Tibial nerve (tissue), 4 donors: Measurements from ENCODE around the gene KRTAP12-2. TPM values are rescaled to one million over a fixed set of nuclear protein-coding genes. Genes with fewer than 3 reads are reported as not detected.
"Not testable (repeated sequence)": the region's sequence is repeated elsewhere in the genome, so short reads cannot be mapped to it uniquely, and the experiment has no call there.

Source experiments
- DNase-seq, 2 donors: peaks; one replicate each; pipeline ENCODE4 v3.0.0-alpha.2; 2019; ENCODE audit warnings: low spot score in 2 of 2
- H3K27ac ChIP-seq, 4 donors: fragments of 200-600 bp; sonication (generic) in 3 of 4; one replicate each; pipeline ENCODE4 v1.5.1; 2017 to 2019; ENCODE audit warnings: mild to moderate bottlenecking in 1 of 4
- H3K27me3 ChIP-seq, 2 donors: fragments of 200-600 bp; sonication (generic) in 1 of 2; one replicate each; pipeline versions ENCODE4 v1.5.1 to v1.6.0; 2017 to 2019
- H3K36me3 ChIP-seq, 3 donors: fragments of 200-600 bp; sonication (generic); one replicate each; pipeline ENCODE4 v1.5.1; 2018 to 2019
- H3K4me1 ChIP-seq, 4 donors: fragments of 200-600 bp; sonication (generic) in 3 of 4; one replicate each; pipeline ENCODE4 v1.5.1; 2017 to 2019
- H3K4me3 ChIP-seq, 4 donors: fragments of 200-600 bp; sonication (generic) in 3 of 4; one replicate each; pipeline ENCODE4 v1.5.1; 2017 to 2019; ENCODE audit warnings: mild to moderate bottlenecking in 1 of 4, moderate library complexity in 1 of 4
- H3K9me3 ChIP-seq, 4 donors: fragments of 200-600 bp; sonication (generic) in 3 of 4; one replicate each; pipeline ENCODE4 v1.5.1; 2017 to 2019
- EP300 ChIP-seq, 2 donors: sonication (generic); formaldehyde crosslinking; IDR thresholded peaks; one replicate each; pipeline ENCODE4 v1.6.1; 2017; ENCODE audit warnings: antibody characterized with exemption in 2 of 2, mild to moderate bottlenecking in 1 of 2
- POLR2A ChIP-seq, 2 donors: fragments of 450-650 bp; IDR thresholded peaks; one replicate each; pipeline ENCODE4 v1.6.1; 2017; ENCODE audit warnings: antibody characterized with exemption in 2 of 2, mild to moderate bottlenecking in 2 of 2, moderate library complexity in 2 of 2
- WGBS, 2 donors: methylation state at CpG; one replicate each; pipeline ENCODE4 v1.1.5; 2018; 5-methylcytosine and 5-hydroxymethylcytosine counted together
- total RNA-seq, 4 donors: library from RNA; depleted of rRNA; stranded (reverse); fragments of >200 nt; gene quantifications; one replicate each; pipeline ENCODE4 v1.1.0, GENCODE V29; 2016
- TF ChIP-seq, protein P1 (sequence below), 5 experiments: fragments of 200-600 bp in 3 of 5; fragments of 450-650 bp in 2 of 5; sonication (generic) in 3 of 5; IDR thresholded peaks; one replicate each; pipeline ENCODE4 v1.5.1; 2016 to 2019; ENCODE audit warnings: antibody characterized with exemption in 5 of 5, mild to moderate bottlenecking in 3 of 5, moderate library complexity in 2 of 5

The KRTAP12-2 gene
- total RNA-seq, 4 donors from 2014 or later = not detected

DNA sequence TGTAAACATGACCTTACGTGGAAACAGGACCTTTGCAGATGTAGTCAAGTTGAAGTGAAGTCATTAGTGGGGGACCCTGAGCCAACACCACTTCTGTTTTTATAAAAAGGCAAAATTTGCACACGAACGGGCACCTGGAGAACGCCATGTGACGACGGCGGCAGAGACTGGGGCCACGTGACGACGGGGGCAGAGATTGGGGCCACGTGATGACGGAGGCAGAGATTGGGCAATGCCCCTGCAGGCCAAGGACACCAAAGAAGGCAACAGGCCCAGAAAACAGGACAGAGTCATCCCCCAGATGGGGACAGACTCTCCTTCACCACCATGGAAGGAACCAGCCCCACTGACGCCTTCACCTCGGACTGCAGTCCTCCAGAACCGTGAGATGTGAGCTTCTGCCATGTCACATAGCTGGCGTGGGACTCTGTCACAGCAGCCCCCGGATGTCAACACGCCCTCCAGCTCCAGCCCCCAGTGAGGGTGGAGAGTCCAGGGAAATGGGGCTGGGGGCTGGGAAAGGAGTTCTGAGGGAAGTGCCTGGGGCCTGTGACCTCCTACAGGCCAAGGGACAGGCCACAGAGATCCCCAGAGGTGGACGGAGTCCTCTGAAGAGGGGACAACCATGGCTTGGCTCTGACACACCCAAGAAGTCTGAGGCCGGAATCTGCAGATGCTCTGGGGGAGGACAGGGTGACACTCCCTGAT lies 16.3 kb downstream of the KRTAP12-2 start:
- H3K27me3 ChIP-seq = no peaks in the 10 kb centered on the region
- H3K27ac ChIP-seq = no peak overlapping the region
- H3K36me3 ChIP-seq = no peaks in the 10 kb centered on the region
- H3K4me1 ChIP-seq = no peaks in the 10 kb centered on the region
- TF ChIP-seq EP300 (IDR thresholded peaks at IDR 0.05) (no peak), POLR2A (IDR thresholded peaks at IDR 0.05) (no peak)
- TF ChIP-seq, protein P1, sequence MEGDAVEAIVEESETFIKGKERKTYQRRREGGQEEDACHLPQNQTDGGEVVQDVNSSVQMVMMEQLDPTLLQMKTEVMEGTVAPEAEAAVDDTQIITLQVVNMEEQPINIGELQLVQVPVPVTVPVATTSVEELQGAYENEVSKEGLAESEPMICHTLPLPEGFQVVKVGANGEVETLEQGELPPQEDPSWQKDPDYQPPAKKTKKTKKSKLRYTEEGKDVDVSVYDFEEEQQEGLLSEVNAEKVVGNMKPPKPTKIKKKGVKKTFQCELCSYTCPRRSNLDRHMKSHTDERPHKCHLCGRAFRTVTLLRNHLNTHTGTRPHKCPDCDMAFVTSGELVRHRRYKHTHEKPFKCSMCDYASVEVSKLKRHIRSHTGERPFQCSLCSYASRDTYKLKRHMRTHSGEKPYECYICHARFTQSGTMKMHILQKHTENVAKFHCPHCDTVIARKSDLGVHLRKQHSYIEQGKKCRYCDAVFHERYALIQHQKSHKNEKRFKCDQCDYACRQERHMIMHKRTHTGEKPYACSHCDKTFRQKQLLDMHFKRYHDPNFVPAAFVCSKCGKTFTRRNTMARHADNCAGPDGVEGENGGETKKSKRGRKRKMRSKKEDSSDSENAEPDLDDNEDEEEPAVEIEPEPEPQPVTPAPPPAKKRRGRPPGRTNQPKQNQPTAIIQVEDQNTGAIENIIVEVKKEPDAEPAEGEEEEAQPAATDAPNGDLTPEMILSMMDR (IDR thresholded peaks at IDR 0.05) = no peak
- DNase-seq = no peak
- peaks cover 0 to 15% (median under 1%) of the 10 kb centered on the region in 4 donors for H3K9me3 ChIP-seq
- WGBS, 2 donors = 87 to 91% methylated on average over 20 of the region's 20 CpGs
- H3K4me3 ChIP-seq = no peak overlapping the region

DNA sequence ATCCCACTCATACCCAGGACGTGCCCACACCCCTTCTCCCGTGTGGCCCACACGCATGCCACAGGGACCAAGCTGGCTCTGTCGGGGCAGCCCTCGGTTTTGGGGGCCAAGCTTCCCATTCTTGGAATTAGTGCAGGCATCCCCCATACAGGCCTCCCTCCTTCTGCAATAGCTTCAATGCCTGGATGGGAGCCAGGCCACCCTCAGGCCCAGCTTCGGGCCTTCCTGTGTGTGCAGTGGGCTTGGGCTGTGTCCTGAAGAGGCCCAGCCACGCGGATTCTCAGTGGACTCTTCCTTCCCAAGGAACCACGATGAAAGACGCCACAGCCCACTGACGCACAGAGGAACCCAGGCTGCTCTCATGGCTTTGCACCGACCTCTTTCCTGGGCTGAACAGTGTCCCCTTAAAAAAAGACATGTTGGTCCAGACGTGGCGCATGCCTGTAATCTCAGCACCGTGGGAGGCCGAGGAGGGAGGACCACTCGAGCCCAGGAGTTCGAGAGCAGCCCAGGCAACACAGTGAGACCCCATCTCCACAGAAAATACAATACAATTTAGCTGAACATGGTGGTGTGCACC lies 17.1 kb downstream of the KRTAP12-2 start:
- Histone ChIP-seq H3K9me3 (peaks cover 0 to 23% (median 4%) of the 10 kb centered on the region in 4 donors), H3K27me3 (no peaks in the 10 kb centered on the region), H3K27ac (no peak overlapping the region), H3K4me3 (no peak overlapping the region), H3K36me3 (no peaks in the 10 kb centered on the region), H3K4me1 (no peaks in the 10 kb centered on the region)
- no peak for TF ChIP-seq EP300 (IDR thresholded peaks at IDR 0.05)
- TF ChIP-seq, protein P1 (IDR thresholded peaks at IDR 0.05) = no peak
- no peak for TF ChIP-seq POLR2A (IDR thresholded peaks at IDR 0.05)
- DNase-seq = no peak
- WGBS, 2 donors = 68 to 76% methylated on average over 15 to 18 of the region's 18 CpGs

DNA sequence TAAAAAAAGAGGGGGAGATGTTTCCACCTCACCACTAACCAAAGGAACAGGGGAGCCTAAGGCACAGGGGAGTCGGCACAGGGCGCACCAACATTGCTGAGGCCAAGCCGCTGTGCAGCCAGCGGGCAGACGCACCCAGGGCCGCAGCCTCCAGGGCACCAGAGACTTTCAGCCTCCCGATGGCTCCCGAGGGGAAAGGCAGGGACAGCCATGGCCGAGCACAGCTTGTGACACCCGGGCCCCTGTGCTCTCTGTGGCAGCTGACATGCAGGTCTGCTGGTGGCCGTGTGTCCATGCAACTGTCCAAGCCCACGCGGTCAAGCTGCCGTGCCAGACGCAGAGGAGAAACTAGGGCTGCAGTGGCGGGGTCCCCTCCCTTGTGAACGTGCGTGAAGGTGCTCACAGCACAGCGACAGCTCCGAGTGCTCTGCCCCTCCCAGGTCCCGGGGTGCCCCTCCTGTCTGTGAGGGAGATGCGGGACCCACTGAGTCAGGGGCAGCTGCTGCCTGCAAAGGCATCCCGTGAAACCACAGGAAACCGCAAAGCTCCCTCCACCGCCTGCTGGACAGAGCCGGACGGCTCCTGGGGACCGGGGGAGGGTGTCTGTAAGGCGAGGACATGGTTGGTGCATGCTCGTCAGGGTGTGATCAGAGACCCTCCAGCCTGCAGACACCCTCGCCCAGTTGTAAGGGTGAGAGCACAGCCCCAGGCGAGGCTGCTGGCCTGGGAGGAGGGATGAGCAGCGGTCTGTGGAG lies 18.0 kb downstream of the KRTAP12-2 start:
- TF ChIP-seq, protein P1 (IDR thresholded peaks at IDR 0.05) = no peak
- no peak for TF ChIP-seq POLR2A (IDR thresholded peaks at IDR 0.05)
- no peak for TF ChIP-seq EP300 (IDR thresholded peaks at IDR 0.05)
- H3K27ac ChIP-seq = no peak overlapping the region
- no peaks in the 10 kb centered on the region for H3K36me3 ChIP-seq
- H3K9me3 ChIP-seq = peaks cover 0 to 32% (median 4%) of the 10 kb centered on the region in 4 donors
- DNase-seq = no peak
- no peaks in the 10 kb centered on the region for H3K4me1 ChIP-seq
- no peaks in the 10 kb centered on the region for H3K27me3 ChIP-seq
- 68 to 69% methylated on average over 26 to 28 of the region's 33 CpGs for WGBS, 2 donors
- no peak overlapping the region for H3K4me3 ChIP-seq

DNA sequence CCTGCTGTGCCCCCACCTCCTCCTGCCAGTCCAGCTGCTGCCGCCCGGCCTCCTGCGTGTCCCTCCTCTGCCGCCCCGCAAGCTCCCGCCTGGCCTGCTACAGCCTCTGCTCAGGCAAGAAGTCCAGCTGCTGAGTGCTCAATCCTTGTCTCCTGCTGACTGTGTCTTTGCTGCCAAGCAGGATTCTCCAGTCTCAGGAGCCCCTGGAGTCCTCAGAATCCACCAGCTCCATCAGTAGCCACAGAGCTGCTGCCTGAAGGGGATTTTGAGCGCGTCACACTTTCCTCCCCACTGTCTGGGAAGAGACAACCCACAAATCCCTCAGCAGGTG lies 19.5 kb downstream of the KRTAP12-2 start:
- 52 to 64% methylated on average over 8 of the region's 8 CpGs for WGBS, 2 donors
- Histone ChIP-seq H3K4me1 (no peaks in the 10 kb centered on the region), H3K4me3 (no peak overlapping the region), H3K27me3 (no peaks in the 10 kb centered on the region), H3K36me3 (no peaks in the 10 kb centered on the region), H3K27ac (no peak overlapping the region), H3K9me3 (peaks cover 0 to 41% (median 4%) of the 10 kb centered on the region in 4 donors)
- TF ChIP-seq EP300 (IDR thresholded peaks at IDR 0.05) (no peak), POLR2A (IDR thresholded peaks at IDR 0.05) (no peak)
- no peak for DNase-seq

DNA sequence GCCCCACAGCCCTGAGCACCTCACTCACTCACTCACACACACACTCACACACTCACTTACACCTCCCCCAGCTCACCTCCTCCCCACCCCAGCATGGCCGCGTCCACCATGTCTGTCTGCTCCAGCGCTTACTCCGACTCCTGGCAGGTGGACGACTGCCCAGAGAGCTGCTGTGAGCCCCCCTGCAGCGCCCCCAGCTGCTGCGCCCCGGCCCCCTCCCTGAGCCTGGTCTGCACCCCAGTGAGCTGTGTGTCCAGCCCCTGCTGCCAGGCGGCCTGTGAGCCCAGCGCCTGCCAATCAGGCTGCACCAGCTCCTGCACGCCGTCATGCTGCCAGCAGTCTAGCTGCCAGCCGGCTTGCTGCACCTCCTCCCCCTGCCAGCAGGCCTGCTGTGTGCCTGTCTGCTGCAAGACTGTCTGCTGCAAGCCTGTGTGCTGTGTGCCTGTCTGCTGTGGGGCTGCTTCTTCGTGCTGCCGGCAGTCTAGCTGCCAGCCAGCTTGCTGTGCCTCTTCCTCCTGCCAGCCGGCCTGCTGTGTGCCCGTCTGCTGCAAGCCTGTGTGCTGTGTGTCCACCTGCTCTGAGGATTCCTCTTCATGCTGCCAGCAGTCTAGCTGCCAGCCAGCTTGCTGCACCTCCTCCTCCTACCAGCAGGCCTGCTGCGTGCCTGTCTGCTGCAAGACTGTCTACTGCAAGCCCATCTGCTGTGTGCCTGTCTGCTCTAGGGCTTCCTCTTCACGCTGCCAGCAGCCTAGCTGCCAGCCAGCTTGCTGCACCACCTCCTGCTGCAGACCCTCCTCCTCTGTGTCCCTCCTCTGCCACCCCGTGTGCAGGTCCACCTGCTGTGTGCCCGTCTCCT lies 20.1 kb downstream of the KRTAP12-2 start, which contains the start of gene KRTAP10-11:
KRTAP10-11 (plus strand) TSS at position 49 of the 856 bp plus-strand sequence; CDS start at position 94, 45 bp downstream.
- H3K9me3 ChIP-seq = peaks cover 0 to 44% (median 4%) of the 10 kb centered on the region in 4 donors
- H3K36me3 ChIP-seq, H3K27me3 ChIP-seq, DNase-seq, H3K4me1 ChIP-seq, H3K4me3 ChIP-seq, H3K27ac ChIP-seq: not testable (repeated sequence)
- WGBS, 2 donors = 75 to 77% methylated on average over 15 to 16 of the region's 21 CpGs
